HG03066 (cell line): ENCODE measurements around the gene GRIP2.

Source experiments
- ATAC-seq: cut with Tn5 transposase; IDR thresholded peaks from one replicate; pipeline ENCODE4 v1.9.1; 2021; ENCODE audit warnings: low read depth; ENCODE audit not compliant: unreplicated experiment

GRIP2 gene

DNA sequence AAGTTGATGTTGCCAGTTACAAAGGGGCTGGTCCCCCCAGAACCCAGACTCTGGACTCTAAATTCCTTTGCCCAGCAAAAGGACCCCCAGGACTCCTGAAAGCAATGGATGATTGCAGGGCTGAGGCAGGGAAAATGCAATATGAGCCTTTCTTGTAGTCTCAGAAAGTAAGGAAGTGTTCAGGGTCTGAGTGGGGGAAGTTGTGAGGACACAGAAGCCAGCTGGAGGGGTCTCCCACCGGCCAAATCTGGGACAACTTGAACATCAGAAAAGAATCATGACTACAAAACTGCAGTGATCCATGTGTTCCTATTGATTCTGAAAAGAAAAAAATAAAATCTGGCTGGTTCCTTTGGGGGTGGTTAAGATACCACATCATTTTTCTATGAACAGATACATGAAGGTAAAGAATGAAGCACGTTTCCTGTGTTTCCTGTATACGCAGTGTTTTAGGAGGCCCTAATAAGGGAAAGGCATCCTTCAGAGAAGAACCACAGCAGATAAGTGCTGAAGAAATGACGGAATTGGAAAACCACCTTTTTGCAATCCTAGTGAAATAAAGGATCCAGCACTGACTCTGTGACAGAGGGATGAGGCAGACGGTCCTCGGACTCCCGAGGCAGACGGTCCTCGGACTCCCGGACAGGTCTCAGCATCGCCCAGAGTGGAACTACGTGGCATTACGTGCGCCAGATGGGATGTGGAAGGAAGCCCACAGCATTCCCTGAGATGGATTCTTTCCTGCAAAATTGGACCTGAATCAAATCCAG, 22.2 kb upstream of the GRIP2 start:
- ATAC-seq: no peak

DNA sequence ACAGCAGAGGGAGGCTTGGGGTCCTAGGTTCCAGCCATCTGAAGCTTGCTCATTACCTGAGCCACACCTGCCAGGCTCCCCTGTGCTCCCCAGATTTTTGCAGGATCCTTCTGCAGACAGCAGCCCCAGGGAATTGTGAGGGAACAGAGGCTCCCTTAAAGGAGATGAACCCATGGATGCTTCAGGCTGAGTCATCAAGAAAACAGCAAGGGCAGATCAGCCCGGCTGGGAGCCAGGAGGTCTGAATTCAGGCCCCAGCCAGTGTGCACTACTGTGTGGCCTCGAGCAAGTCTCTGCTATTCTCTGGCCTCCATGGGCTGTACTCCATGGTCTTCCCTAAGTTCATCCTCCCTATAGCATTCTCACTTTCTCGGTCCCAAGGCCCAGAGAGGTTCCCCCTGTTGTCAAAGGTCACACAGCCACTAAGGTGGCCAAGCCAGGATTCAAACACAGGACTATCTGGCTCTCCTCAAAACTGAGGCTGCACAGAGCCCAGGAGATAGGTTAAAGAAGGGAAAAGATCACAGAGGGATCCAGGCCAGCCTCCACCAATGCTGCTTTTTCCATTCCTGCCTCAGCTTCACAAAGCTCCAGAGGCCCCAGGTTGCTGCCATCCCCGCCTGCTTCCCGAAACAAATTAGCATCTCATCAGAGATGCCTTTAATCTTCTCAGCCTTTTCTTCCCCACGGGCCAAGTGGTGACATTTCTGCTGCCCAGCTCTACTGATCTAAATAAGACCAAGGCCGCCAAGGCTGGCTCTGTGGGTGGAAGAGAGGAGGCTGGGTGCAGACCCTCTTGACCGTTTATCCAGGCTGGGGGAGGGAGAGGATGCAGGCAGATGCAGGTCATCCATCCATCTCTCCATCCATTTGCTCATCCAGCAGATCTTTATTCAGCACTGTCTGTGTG, 21.2 kb upstream of the GRIP2 start:
- ATAC-seq: no peak

- ATAC-seq: no peak
Observed at GRCh38 chr3:14560110-14560509, 20.0 kb upstream of the GRIP2 start.

- ATAC-seq: no peak
Observed at GRCh38 chr3:14558029-14558428, 17.9 kb upstream of the GRIP2 start.

DNA sequence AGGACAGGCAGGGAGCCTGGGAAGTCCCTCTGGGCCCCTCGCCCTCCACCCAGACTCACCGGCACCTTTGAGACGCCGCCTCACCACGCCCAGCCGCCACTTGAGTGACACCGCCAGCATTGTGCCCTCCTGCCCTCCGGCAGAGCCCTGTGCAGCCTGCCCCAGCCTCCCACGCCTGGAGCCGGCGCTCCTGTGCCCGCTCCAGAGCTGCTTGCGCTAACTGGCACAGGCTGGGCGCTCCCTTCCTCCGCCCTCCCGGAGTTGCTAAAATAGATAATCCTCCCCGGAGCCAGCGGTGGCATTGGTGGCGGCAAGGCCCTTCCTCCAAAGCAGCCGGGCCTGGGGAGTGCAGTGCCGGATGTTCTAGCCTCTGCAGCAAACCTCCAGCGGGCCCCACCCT, 15.7 kb upstream of the GRIP2 start:
- no peak for ATAC-seq

GRCh38 chr3:14554715-14555114, 14.6 kb upstream of the GRIP2 start:
- ATAC-seq: no peak

DNA sequence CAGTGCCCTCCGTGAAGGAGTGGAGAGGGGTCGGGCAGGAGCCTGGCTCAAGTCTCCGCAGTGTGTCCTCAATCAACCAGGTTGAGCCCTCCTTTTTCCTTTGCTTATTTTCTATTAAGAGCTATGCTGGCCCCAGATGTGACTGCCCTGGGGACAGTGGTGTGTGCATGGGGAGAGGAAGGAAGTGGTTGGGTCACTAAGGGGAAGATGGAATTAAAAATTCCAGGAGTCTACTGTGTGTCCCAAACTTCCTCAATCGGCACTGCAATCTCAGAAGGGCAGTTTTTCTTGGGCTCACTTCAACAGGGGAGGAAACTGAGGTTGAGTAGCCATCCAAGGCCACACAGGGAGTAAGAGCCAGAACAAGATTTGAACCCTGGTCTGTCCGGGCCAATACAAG, 13.7 kb upstream of the GRIP2 start:
- no peak for ATAC-seq

DNA sequence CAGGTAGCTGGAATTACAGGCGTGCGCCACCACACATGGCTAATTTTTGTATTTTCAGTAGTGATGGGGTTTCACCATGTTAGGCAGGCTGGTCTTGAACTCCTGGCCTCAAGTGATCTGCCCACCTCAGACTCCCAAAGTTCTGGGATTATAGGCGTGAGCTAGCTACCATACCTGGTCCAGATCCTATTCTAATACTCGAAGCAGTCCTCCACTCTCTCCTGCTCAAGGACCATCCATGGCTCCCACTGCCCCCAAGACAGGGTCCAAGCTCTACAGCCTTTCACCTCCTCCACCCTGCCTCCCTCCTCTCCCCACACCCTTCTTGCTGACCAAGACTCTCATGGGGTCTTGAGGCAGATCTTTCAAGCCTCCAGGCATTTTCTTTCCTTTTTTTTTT, 12.6 kb upstream of the GRIP2 start:
- no peak for ATAC-seq

DNA sequence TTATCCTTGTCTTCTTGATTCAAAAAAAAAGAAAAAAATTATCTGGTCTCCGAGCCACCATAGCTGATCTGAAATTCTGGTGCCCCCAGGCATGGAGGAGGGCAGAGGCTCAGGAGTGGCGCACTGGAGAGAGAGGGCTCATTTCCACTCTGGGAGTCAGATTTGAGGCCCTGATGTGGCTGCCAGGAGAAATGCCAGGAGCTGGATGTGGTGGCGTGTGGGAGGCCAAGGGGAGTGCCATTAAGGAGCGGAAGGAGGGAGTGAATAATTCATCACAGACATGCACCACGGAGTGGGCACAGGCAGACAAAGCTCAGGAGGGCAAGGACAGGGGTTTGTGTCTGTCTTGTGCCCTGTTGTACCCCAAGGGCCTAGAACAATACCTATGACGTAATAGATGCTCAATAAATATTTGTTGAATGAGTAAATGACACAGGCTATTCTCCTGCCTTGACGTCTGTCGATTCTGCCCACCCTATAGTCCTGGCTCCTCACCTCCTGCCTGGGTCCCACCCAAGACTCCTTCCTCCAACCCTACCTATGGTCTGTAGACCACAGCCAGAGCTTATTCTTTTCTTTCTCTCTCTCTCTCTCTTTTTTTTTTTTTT, 12.0 kb upstream of the GRIP2 start:
- no peak for ATAC-seq

DNA sequence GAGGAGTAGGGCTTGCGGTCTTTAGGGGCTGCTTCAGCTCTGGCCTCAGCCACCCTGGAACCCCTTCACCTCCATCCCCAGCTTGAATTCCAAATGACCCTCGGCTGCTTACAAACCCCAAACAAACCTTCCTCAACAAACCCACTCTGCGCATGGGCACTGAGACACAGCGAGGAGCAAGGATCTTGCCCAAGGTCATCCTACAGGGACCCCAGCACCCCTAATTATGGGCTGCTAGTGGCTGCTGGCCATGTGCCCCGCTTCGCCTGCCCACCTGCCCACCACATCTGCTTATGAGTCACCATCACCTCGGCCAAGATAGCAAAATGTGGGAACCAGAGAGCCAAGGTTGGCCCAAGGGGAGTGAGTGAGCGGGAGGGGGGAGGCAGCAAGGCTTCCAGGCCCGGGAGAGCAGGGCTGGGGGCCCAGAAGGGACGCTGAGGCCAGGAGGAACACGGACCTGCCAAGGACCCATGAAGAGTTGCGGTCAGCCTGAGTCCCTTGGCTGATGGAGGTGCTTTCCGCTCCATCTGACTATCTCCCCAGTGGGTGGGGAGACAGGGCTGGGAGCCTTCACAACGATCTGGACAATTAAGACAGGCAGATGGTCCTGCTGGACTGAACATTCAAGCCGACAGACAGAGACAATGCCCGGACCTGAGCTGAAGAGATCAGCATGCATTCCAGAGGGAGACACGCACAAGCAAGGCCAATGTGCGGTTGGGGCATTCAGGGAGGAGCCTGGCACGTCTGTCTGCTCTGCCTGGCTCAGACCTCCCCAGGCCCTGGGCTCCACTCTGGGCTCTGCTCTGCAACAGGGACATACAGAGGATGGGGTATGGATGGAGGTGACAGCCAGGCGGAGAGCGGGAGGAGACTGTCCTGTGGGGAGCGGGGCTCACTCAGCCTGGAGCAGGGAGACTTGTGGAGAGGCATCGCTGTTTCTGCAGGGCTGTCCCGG, 10.8 kb upstream of the GRIP2 start:
- ATAC-seq: no peak

- no peak for ATAC-seq
Observed at GRCh38 chr3:14550181-14550580, 10.0 kb upstream of the GRIP2 start.

- no peak for ATAC-seq
Observed at GRCh38 chr3:14549256-14549919, 9.2 kb upstream of the GRIP2 start.

GRCh38 chr3:14548321-14548729, 8.2 kb upstream of the GRIP2 start:
- ATAC-seq: no peak

- ATAC-seq: no peak
Observed at GRCh38 chr3:14547693-14548092, 7.6 kb upstream of the GRIP2 start.

GRCh38 chr3:14546041-14546440, 5.9 kb upstream of the GRIP2 start:
- ATAC-seq: no peak

DNA sequence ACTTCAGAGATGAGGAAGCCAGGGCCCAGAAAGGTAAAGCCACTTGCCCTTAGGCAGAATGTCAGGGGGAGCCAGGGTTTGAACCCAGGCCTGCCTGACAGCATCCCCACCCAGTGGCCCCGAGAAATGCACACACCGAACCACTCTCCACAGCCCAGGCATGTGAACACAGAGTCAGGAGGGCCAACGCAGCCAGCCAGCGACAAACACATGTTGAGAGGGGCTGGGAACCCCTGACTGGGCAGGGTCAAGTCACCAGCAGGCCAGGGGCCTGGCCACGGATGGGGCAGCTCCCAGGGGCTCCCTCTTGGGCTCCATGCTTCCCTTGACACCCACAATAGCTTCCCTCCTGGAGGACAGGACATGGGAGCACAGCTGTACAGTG, 5.1 kb upstream of the GRIP2 start:
- ATAC-seq: no peak

GRCh38 chr3:14544282-14545250, 4.4 kb upstream of the GRIP2 start:
- ATAC-seq: no peak

DNA sequence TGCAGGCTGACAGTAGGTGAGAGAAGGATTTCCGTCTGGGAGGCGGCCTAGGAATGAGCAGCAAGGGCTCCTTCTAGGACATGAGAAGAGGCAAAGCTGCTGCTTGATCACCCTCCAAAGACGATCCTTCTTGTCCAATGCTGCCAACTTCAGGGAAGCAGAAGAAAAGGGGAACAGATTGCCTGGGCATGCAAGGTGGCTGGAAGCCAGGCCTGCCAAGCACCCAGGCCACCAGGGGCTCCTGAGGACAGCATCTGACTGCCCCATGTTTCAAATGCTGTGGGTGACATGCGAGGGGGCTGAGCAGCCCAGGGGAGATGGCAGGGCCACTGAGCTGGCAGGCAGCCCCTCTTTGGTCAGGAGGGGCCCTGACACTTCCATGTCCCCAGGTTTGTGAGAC, 3.3 kb upstream of the GRIP2 start:
- no peak for ATAC-seq

DNA sequence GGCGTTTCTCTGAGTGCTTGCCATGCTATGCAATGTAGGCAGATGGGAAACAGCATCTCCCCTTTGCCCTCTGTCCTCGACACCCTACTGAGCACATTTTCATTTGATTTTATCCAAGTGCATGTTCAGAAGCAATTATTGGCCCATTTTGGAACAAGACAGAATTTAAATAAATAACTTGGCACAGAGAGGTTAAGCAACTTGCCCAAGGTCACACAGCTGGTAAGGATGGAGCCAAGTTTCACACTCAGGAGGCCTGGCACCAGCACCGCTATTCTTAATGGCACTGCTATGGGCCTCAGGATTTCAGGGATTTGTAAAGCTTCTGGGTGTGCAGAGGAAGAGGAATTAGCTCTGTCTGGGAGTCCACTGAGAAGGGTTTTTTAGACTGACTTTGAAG, 2.5 kb upstream of the GRIP2 start:
- ATAC-seq: no peak
